Upper lobe of right lung (tissue), 1 donor: ENCODE measurements around the gene DMWD. TPM values are rescaled to one million over a fixed set of nuclear protein-coding genes. Genes with fewer than 3 reads are reported as not detected.
"Not testable (repeated sequence)": the region's sequence is repeated elsewhere in the genome, so short reads cannot be mapped to it uniquely, and the experiment has no call there.

Experiments used
- ATAC-seq: fragments of 200-7000 bp; cut with Tn5 transposase; one replicate; pipeline ENCODE4 v1.9.1; 2020; ENCODE audit warnings: mild to moderate bottlenecking, moderate library complexity
- DNase-seq: peaks from one replicate; pipeline ENCODE4 v3.0.0-alpha.2; 2020
- H3K27ac ChIP-seq: fragments of 200-600 bp; one replicate; pipeline ENCODE4 v1.8.0; 2022
- H3K27me3 ChIP-seq: fragments of 200-600 bp; one replicate; pipeline ENCODE4 v1.8.0; 2022; ENCODE audit warnings: mild to moderate bottlenecking
- H3K36me3 ChIP-seq: fragments of 200-600 bp; one replicate; pipeline ENCODE4 v1.8.0; 2022
- H3K4me1 ChIP-seq: fragments of 200-600 bp; one replicate; pipeline ENCODE4 v1.8.0; 2022
- H3K4me3 ChIP-seq: fragments of 200-600 bp; one replicate; pipeline ENCODE4 v1.8.0; 2022; ENCODE audit warnings: mild to moderate bottlenecking
- H3K9me3 ChIP-seq: fragments of 200-600 bp; one replicate; pipeline ENCODE4 v1.8.0; 2022
- CTCF ChIP-seq: fragments of 200-600 bp; IDR thresholded peaks from one replicate; pipeline ENCODE4 v1.8.0; 2022; ENCODE audit warnings: antibody characterized with exemption
- intact Hi-C: fragments of 100-400 bp; cut with DNase I; formaldehyde crosslinking; loops from one replicate; pipeline ENCODE4 v1.11.0; 2022
- total RNA-seq: library from RNA; stranded (reverse); fragmentation: NEBNext Ultra II Directional; extraction: Animal tissue kit (Norgen Biotek cat#: 25700); gene quantifications from one replicate; pipeline ENCODE4 v1.2.1, GENCODE V29; 2021
- donor health status: DM: no; HTN: yes; CAD: no; lungs with severe emphysema.

The DMWD gene
- total RNA-seq, 1 donor from 2014 or later = 58.7 TPM

- DNase-seq = no peak
- H3K9me3 ChIP-seq = no peaks in the 10 kb centered on the region
- ATAC-seq = no peak
- H3K36me3 ChIP-seq = no peaks in the 10 kb centered on the region
- H3K4me3 ChIP-seq = no peak overlapping the region
- H3K27me3 ChIP-seq = no peaks in the 10 kb centered on the region
- intact Hi-C loops = no loop called here
- H3K4me1 ChIP-seq = no peaks in the 10 kb centered on the region
- H3K27ac ChIP-seq = no peak overlapping the region
- TF ChIP-seq CTCF = no peak
These were observed 35.0 kb downstream of the DMWD start for GRCh38 chr19:45757695-45758094.

GRCh38 chr19:45754323-45754722 lies 38.3 kb downstream of the DMWD start:
- no peak for ATAC-seq
- H3K36me3 ChIP-seq = no peaks in the 10 kb centered on the region
- H3K4me1 ChIP-seq = no peaks in the 10 kb centered on the region
- no peak overlapping the region for H3K4me3 ChIP-seq
- no peaks in the 10 kb centered on the region for H3K27me3 ChIP-seq
- no peak for TF ChIP-seq CTCF
- H3K9me3 ChIP-seq = no peaks in the 10 kb centered on the region
- DNase-seq = no peak
- no peak overlapping the region for H3K27ac ChIP-seq
- intact Hi-C loops = no loop called here

GRCh38 chr19:45753548-45753947 lies 39.1 kb downstream of the DMWD start:
- intact Hi-C loops = no loop called here
- no peaks in the 10 kb centered on the region for H3K4me1 ChIP-seq
- DNase-seq = no peak
- H3K27ac ChIP-seq = no peak overlapping the region
- TF ChIP-seq CTCF = no peak
- H3K9me3 ChIP-seq = no peaks in the 10 kb centered on the region
- ATAC-seq = no peak
- no peaks in the 10 kb centered on the region for H3K27me3 ChIP-seq
- no peak overlapping the region for H3K4me3 ChIP-seq
- H3K36me3 ChIP-seq = no peaks in the 10 kb centered on the region

- H3K4me1 ChIP-seq = no peaks in the 10 kb centered on the region
These were observed 40.0 kb downstream of the DMWD start for GRCh38 chr19:45752639-45753038.

GRCh38 chr19:45751483-45751882 lies 41.2 kb downstream of the DMWD start:
- H3K4me3 ChIP-seq, H3K36me3 ChIP-seq, H3K9me3 ChIP-seq, intact Hi-C loops, H3K4me1 ChIP-seq, H3K27ac ChIP-seq, H3K27me3 ChIP-seq, DNase-seq, ATAC-seq: not testable (repeated sequence)

More at GRCh38 chr19:45752639-45753038, 40.0 kb downstream of the DMWD start:
- intact Hi-C loops = no loop called here
- H3K27ac ChIP-seq = no peak overlapping the region
- DNase-seq (no peak), ATAC-seq (no peak)
- H3K27me3 ChIP-seq = no peaks in the 10 kb centered on the region
- TF ChIP-seq CTCF = no peak
- H3K36me3 ChIP-seq = no peaks in the 10 kb centered on the region
- H3K4me3 ChIP-seq = no peak overlapping the region
- H3K9me3 ChIP-seq = no peaks in the 10 kb centered on the region

GRCh38 chr19:45747513-45747912 lies 45.1 kb downstream of the DMWD start:
- H3K27ac ChIP-seq = no peak overlapping the region
- no peak for ATAC-seq
- no peaks in the 10 kb centered on the region for H3K27me3 ChIP-seq
- intact Hi-C loops = no loop called here
- H3K9me3 ChIP-seq = no peaks in the 10 kb centered on the region
- no peak for DNase-seq
- H3K4me1 ChIP-seq = no peaks in the 10 kb centered on the region
- H3K36me3 ChIP-seq = no peaks in the 10 kb centered on the region
- H3K4me3 ChIP-seq = no peak overlapping the region
- TF ChIP-seq CTCF = no peak
